A673 (cell line): Measurements from ENCODE around the gene GBX1.

Source experiments
- EZH2 ChIP-seq: fragments of 200-600 bp; sonication (generic); IDR thresholded peaks from 2 replicates; pipeline ENCODE4 v1.6.1; 2017; ENCODE audit warnings: borderline replicate concordance, low read depth, mild to moderate bottlenecking, mixed read lengths, antibody characterized with exemption, low read length; ENCODE audit not compliant: poor library complexity, severe bottlenecking
- TF ChIP-seq, protein P1 (sequence below): fragments of 300-800, 200-600 bp; sonication (generic); conservative IDR thresholded peaks from 2 replicates; pipeline ENCODE4 v1.5.1; 2017; ENCODE audit warnings: low read depth, mild to moderate bottlenecking, antibody characterized with exemption, low read length, moderate library complexity, mixed read lengths

DNA sequence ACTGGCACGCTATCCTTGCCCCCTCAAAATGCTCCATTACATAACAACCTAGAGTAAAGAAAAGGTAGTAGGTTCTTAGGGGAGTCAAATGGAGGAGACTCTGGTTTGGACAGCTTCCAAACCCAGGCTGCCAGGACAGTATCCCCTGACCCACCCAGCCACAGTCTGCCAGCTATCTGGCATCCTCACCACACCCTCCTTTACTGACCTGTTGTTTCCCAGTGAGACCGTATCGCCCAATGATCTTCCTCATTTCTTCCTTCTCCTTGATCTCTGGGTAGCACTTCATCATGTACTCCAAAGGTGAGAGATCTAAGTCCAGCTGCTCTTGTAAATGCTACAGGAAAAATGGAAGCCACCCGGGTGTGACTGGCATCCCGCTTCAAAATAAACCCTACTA, 47.9 kb upstream of the GBX1 start:
- TF ChIP-seq, protein P1, sequence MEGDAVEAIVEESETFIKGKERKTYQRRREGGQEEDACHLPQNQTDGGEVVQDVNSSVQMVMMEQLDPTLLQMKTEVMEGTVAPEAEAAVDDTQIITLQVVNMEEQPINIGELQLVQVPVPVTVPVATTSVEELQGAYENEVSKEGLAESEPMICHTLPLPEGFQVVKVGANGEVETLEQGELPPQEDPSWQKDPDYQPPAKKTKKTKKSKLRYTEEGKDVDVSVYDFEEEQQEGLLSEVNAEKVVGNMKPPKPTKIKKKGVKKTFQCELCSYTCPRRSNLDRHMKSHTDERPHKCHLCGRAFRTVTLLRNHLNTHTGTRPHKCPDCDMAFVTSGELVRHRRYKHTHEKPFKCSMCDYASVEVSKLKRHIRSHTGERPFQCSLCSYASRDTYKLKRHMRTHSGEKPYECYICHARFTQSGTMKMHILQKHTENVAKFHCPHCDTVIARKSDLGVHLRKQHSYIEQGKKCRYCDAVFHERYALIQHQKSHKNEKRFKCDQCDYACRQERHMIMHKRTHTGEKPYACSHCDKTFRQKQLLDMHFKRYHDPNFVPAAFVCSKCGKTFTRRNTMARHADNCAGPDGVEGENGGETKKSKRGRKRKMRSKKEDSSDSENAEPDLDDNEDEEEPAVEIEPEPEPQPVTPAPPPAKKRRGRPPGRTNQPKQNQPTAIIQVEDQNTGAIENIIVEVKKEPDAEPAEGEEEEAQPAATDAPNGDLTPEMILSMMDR: no peak
- no peak for TF ChIP-seq EZH2
